ENCODE measurements around the gene HSPA2. TPM values are rescaled to one million over a fixed set of nuclear protein-coding genes. Genes with fewer than 3 reads are reported as not detected.
A peak's percentile ranks its signal among the peaks of the same experiment; 100 is the strongest.

HSPA2 gene
- total RNA-seq = 3.3 and 6.3 TPM in 2 replicates

DNA sequence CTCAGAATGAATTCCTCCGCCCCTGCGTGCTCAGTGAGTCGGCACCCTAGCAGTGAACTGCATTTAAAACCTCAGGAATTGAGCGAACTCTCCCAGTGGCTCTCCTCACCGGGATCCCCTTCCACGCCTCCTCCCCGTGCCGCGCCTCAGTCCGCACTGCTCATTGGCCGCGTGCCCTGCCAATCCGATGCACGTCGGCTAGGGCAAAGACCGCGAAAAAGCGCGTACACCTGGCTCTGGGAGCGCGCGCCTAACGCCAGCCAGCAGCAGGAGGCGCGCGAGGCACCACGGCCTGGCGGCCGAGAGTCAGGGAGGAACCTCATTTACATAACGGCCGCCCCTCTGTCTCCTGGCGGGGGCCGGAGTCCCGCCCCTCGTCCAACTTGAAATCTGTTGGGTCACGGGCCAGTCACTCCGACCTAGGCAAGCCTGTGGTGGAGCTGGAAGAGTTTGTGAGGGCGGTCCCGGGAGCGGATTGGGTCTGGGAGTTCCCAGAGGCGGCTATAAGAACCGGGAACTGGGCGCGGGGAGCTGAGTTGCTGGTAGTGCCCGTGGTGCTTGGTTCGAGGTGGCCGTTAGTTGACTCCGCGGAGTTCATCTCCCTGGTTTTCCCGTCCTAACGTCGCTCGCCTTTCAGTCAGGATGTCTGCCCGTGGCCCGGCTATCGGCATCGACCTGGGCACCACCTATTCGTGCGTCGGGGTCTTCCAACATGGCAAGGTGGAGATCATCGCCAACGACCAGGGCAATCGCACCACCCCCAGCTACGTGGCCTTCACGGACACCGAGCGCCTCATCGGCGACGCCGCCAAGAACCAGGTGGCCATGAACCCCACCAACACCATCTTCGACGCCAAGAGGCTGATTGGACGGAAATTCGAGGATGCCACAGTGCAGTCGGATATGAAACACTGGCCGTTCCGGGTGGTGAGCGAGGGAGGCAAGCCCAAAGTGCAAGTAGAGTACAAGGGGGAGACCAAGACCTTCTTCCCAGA lies at the start of gene HSPA2:
HSPA2 (plus strand) TSS at position 534 of the 995 bp plus-strand sequence; CDS start at position 643, 109 bp downstream.
- peak; percentile 95 to 99 for DNase-seq (ENCODE audit: low read depth in 2 of 2)

DNA sequence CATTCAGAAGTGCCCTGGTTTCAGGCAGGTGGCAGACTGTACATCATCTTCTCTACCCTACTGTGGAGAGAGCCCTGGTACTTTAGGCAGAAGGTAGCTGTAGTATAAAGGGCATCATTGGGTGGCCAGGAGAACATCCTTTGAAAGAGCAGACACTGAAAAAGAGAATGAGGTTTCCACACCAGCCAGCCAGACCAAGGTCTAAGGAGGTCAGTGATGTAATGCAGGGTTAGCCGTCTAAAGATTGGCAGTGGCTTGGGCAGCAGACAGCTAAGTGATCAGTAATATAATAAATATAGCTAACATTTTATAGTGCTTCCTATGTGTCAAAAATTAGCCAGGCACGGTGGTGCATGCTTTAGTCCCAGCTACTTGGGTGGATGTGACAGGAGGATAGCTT lies 48.9 kb upstream of the HSPA2 start:
- DNase-seq (ENCODE audit: low read depth in 2 of 2) = no peak

DNA sequence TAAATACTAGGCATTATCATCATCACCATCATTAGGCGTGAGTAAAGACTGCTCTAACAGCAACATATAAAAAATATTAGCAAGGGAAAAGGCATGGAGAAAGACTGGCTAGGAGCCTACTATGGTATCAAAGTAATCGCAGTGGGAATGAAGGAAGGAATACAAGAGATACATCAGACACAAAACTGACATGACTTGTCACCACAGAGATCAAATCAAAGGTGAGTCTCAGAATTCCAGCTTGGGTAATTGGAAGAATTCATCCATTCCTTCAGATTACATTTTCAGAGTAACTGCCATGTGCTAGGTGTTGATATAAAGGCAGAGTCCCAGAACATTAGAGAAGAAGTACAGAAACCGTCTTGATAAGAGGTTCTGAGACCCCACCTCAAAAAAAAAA lies 47.1 kb upstream of the HSPA2 start:
- no peak for DNase-seq (ENCODE audit: low read depth in 2 of 2)

DNA sequence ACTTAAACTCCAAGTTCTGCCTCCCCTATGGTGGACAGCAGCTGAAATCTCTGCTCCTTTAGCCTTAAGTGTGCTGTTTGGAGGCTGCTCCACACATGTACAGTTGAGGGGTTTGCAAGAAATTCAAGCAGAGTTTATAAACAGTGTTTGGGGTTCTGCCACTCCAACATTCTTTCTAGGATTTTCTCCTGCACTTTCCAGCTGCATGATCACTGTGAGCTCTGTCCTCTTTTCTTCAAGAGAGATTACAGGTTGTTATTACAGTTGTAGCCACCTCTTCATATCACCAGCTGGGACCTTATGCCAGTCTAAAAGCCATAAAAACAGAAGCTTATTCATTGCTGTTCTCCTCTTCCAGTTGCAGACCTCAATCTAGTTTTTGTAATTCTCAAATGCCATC lies 45.3 kb upstream of the HSPA2 start:
- DNase-seq (ENCODE audit: low read depth in 2 of 2) = no peak

DNA sequence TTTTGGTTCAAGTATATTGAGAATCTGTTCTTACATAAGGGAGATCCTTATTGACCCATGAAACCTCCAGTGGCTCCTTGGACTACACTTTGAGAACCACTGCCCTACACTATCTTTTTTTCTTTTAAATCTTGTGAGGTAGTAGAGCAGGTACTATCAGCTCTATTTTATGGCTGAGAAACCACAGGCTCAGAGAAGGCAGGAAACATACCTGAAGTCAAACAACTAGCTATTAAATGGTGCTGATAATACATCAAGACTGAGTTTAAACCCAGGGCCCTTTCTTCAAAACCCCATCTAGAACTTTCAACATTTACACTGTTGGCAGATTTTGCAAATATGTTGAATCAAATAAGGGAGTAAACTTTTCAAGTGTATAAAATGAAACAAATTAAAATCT lies 43.8 kb upstream of the HSPA2 start:
- DNase-seq (ENCODE audit: low read depth in 2 of 2) = no peak

DNA sequence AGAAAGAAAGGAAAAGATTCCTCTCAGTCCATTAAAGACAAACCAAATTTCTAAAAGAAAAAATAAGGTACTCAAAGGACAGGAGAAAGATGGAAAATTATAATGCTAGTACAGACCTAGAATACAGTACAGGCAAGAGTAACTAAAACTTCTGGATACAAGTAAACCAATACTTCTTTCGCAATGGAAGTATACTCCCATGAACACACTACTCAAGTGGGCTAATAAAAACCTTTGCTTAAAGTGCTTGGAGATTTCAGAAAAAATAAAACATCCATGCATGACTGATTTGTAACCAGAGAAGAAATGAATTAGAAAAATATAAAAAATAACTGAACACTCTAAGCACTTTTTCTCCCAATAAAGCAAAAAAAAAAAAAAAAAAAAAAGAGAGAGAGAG lies 40.5 kb upstream of the HSPA2 start:
- DNase-seq (ENCODE audit: low read depth in 2 of 2) = no peak

DNA sequence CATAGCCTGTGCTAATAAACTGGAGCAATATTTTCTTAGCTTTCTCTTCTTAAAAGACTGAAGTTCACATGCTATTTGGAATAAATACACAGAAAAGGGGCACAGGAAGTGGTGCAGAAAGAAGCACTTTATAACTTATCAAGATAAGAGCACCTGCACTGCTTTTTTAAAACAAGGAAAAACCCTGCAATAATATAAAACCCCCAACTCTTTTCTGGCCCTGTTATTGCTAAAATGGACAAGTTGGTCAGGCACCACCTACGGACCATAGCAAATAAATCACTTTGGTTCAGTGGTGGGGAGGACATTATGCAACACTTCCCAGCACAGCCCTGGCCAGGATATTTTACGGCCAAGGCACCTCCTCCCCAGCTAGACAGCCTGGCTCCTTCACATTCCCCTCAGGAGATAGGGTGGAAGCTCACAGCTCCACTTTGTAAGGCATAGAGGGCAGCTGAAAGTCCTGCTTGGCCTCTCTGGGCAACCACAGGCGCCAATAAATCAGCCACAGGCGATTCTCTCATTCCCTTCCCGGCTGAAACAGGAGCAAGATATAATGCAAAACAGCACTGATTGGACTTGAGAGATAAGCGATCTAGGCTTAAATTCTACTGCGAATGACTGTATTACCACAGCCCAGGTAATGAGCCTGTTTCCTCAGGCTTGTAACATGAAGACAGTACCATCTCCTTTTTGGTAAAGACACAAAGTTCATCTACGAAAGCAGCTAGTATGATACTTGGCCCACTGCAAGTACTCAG lies 39.0 kb upstream of the HSPA2 start:
- DNase-seq (ENCODE audit: low read depth in 2 of 2) = peak in 1 of 2 donors; percentile 37

DNA sequence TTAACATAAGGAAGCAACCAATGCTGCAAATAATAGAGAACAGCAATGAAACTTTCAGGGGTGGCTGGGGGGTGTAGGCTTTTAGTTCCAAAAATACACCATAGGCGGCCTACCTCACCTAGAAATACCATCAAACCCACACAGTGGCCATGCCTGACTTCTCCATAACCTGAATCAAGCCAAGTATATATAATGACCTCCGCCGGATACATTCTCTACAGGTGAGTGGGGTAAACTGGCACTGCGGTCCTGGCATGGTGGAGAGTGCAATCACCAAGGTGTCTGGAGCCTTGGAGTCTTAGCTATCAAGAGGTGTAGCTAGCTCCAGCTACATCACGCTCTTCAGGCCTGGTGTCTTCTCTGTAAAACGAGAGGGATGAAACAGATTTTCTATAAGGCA lies 38.1 kb upstream of the HSPA2 start:
- no peak for DNase-seq (ENCODE audit: low read depth in 2 of 2)

DNA sequence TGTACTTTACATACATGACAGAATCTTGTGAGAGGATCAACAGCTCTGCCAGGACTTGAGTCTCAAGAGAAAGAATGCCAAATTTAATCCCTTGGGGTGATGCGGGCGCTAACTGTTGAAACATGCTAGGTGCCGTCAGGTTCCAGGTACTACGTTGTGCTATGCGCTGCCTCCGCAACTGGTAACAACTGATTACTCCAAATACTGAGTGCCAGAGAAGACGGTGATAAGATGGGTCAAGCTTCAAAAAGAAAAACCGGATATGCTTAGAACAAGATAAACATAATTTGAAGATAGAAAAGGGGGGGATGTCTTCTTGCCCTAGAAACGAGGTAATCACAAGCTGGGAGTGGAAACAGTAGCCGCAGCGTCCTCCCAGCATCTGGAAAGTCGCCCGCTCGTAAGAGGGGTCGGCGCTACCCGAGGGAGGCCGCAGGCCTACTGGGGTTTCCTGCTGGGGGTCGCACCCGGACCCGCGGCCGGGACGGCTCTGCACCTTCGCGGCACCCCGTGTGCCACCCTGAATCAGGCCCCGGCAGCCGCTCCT lies 37.6 kb upstream of the HSPA2 start:
- peak in 1 of 2 donors; percentile 21 for DNase-seq (ENCODE audit: low read depth in 2 of 2)

DNA sequence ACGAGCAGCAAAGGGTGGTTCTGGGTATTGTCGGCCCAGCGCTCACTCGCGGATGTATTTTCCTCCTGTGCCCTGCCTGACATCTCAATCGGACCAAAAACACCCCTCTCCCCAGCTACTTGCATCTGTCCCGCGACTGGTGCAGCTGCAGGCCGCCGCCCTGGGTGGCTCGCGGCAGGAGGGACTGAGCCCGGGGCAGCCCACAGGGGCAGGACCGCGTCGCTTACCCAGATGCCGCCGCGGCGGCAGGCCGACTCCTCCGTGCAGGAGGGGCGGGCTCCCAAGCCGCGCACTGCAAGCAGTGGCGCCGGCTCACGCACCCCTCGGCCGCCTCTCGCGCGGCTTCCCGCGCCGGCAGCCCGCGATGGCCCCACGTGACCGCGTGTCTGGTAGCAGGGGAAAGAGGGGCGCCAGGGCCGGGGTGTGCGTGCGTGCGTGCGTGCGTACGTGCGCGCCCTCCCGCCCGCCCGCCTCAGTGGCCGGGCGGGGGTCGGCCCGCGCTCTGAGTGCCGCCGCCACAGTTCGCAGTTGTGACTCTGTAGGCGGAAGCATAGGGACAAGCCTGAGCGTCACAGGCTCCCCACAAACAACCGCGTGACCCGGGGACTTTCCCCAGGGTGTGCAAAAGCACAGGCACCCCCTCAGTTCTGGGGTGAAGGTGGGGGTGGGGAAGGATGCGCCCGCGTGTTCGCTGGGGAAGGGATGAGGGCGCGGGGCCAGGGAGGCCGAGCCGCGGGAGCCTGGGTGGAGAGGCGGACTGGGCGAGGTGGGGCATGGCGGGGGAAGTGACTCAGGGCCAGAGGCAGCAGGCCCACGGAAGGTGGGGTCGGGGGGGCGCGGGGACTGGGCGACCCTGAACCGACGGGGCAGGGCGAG lies 36.9 kb upstream of the HSPA2 start, which contains the start of gene ZBTB25:
ZBTB25 (minus strand) TSS at position 405 of the 876 bp plus-strand sequence. CDS start 13,305 bp downstream, outside the sequence.
- peak; percentile 81 to 96 for DNase-seq (ENCODE audit: low read depth in 2 of 2)

DNA sequence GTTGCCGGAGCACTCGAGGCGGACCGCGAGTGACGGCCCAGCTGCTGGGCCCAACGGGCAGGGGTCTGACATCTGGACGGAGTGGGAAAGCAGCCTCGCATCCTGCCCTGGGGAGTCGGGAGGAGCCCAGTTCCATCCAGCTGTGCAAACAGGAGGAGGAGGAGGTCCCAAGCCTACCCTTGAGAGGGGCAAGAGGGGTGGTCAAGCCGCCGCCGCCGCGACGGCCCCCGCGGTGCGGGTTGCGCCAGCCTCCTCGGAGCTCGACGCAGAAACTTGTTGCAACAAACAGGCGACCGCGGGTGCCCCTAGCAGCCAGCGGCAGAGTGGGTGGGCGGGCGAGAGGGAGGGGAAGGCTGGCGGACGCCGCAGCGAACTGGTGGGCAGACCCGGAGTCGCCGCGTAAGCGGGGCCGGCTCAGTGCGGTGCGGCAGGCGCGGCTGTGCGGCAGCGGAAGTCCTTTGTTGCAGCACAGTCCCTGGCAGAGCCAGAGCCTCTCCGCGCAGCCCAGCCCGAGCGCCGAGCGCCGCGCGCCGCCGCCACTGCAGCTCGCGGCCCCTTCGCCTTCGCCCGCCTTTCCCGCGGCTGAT lies 36.1 kb upstream of the HSPA2 start, which contains the start of gene ZBTB1:
ZBTB1 (plus strand) TSS at position 461 of the 587 bp plus-strand sequence. CDS start 16,735 bp downstream, outside the sequence.
- peak; percentile 76 to 92 for DNase-seq (ENCODE audit: low read depth in 2 of 2)

DNA sequence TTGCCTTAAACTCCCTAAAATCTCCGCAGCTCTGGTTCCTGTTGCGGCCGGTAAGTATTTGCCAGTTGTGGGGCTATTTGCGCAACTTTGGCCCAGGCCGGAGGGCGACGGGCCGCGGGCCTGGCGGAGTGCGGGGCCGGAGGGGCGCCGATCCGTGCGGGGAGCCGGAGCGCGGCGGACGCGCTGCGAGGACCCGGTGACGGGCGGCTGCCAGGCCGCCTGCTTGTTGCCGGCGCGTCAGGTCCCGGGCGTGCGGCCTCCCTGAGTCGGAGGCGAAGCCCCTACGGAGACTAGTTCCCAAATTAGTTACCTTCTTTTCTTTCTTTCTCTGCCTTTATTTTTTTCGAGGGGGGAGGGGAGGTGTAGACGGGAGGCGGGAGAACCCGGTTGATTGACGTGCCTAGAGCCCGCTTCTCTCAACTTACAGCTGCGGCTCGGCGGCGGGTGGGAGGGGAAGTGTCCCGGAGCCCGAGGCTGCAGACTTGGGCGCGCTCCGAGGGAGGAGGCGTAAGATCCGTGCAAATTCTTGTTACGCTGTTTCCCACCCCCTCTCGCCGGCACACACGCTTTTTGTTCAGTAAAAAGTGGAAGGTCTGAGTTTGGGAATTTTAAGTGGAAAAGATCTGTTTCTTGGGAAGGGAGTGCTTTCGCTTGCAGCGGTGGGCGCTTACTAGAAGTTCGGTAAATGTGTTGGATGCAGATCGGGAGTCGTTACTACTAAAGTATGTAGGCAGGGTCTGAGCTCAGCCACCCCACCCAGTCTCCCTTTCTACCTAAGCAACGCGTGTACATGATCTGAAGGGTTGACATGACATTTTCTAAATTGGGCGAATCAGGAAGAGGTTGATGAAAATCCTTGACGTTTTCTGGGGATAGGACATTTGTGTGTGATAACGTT lies 35.4 kb upstream of the HSPA2 start:
- DNase-seq (ENCODE audit: low read depth in 2 of 2) = peak; percentile 42 to 86

DNA sequence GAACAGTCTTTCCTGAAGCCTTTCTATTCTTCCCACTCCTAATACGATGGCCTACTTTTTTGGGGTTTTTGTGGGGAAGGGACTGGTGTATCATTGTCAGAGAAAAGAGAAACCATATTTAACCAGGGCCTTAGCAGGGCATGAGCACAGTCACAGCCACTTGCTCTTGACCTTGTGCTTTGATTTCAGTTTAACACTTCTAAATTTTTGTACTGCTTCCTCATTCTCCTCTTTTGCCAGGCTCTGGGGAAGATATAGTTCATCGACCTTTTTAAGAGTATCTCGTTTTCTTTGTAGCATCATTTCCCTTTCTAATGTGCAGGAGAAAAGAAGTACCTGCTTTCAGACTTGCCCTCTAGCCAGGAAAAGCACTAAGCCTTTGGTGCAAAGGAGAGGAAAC lies 33.8 kb upstream of the HSPA2 start:
- no peak for DNase-seq (ENCODE audit: low read depth in 2 of 2)

DNA sequence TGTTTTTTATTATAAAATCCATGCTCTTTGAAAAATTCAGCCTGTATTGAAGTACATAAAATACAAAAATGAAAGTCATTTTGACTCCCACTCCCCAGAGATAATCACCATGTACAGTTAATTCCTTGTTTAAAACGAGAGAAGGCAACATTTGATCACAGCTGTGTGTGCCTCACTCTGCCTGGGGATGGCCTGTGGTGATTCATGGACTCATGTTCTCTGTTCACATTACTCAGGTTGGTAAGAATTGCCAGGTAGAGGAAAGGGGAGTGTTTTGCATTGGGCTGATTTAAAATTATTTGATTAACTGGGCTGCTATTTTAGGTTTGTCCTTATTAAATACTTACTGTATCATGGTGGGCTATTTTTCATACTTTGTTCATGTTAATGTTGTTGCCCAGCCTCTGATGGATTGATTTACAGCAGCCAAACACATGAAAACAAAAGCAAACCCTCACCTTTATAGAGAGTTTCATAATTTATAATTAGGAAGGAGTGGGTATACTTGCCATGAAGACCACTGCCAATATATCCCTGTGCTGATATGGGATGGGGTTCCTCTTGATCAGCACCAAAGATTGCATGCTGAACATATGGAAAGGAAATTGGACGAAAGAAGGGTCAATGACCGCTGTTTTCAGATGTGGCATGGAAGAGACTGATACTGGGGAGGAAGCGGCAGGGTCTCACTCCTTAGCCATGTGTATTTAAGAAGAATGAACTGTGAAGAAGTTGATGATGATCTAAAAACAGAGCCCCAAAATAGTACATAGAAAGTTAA lies 33.0 kb upstream of the HSPA2 start:
- peak in 1 of 2 donors; percentile 42 for DNase-seq (ENCODE audit: low read depth in 2 of 2)

DNA sequence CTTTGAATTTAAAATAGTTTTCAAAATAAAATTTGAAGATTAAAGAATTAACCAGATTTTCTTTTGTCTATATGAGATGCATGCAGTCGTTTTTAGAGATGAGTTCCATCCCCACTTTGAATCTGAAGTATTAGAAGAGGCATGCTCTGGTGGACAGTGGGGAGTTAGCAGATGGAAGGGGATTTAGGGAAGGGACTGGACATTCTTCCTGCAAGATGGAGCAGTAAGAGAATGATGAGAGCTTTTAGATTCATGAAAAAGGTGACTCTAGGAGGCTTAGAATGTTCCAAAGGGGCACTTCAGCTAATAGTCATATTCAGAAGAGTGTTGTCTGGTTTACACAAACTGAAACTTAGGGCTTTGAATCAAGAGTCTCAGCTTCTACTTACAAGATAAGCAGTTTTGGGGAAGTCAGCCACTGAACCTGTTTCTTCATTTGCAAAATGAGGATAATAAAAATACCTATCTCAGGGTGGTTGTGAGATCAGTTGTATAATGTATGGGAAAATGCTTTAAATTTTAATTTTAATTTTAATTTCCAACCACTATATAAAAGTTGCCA lies 32.2 kb upstream of the HSPA2 start:
- DNase-seq (ENCODE audit: low read depth in 2 of 2) = no peak

DNA sequence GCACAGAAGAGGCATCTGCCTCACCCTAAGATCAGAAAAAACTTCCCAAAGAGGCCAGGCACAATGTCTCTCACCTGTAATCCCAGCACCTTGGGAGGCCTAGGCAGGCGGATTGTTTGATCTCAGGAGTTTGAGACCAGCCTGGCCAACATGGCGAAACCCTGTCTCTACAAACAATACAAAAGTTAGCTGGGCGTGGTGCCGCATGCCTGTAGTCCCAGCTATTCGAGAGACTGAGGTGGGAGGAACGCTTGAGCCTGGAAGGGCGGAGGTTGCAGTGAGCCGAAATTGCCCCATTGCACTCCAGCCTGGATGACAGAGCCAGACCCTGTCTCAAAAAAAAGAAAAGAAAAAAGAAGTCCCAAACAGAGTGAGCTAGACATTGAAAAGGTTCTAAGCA lies 31.5 kb upstream of the HSPA2 start:
- DNase-seq (ENCODE audit: low read depth in 2 of 2) = no peak

DNA sequence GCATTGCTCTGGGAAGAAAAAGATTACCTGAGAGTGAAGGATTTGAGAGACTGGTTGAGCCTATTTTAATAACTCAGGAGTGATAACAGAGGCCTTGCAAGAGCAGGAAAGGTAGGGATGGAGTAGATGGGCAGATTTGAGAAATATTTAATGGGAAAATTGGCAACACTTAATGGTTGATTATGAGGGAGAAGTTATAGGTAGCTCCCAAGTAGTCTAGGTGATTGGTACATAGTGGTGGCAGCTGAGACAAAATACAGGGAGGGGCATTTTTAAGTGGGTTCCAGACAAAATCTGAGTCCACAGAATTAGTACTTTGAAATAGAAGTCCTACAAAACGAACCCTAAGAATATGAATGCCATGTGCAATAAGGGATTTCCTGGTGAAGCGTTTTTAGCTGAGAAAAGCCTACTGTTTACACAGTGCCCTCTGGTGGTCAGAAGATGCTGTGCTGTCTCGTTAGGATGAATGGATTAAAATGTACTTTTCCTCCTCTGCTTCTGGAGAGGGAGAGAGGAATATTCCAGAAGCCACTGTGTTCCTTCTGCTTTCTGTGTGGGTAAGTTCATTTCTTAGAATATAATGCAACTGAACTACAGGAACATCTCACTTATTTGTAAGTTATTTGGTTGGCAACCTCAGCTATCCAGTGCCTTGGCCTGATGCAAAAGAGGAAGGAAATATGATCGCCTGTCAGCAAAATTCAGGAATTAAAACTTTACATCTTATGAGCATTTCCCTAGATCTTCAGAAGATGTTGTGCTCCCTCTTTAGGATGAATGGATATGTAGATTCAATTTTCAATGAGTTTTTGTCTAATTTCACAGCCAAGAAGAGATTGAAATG lies 29.5 kb upstream of the HSPA2 start:
- DNase-seq (ENCODE audit: low read depth in 2 of 2) = peak; percentile 45 to 76
